ENCODE measurements around the gene CDH12.

CDH12 gene

GRCh38 chr5:22557251-22557650 is 295.9 kb downstream of the CDH12 start:
- Histone ChIP-seq H3K9me3 (ENCODE audit: low read length) (no peaks in the 10 kb centered on the region), H3K4me2 (ENCODE audit: low read length) (no peak overlapping the region), H4K20me1 (ENCODE audit: insufficient read depth, low read length) (no peaks in the 10 kb centered on the region), H3K79me2 (ENCODE audit: insufficient read depth, low read length) (no peaks in the 10 kb centered on the region), H3K9ac (ENCODE audit: low read length) (no peak overlapping the region), H3K27ac (ENCODE audit: low read depth, low read length, poor library complexity, severe bottlenecking) (no peak overlapping the region), H3K36me3 (ENCODE audit: insufficient read depth, low read length) (no peaks in the 10 kb centered on the region), H2AFZ (ENCODE audit: low read length) (no peak overlapping the region), H3F3A (ENCODE audit: insufficient read depth, low read length) (no peaks in the 10 kb centered on the region), H3K9me2 (ENCODE audit: low read depth, low read length) (no peaks in the 10 kb centered on the region), H3K27me3 (ENCODE audit: insufficient read depth, low read length) (no peaks in the 10 kb centered on the region), H3K4me1 (ENCODE audit: insufficient read depth, low read length, severe bottlenecking) (no peaks in the 10 kb centered on the region), H3K4me3 (ENCODE audit: low read depth, low read length, poor library complexity, severe bottlenecking) (no peak overlapping the region)
- TF ChIP-seq EZH2 (IDR thresholded peaks at IDR 0.05; ENCODE audit: borderline replicate concordance, low read length): no peak

GRCh38 chr5:22554475-22554874 is 298.7 kb downstream of the CDH12 start:
- no peak overlapping the region for H2AFZ ChIP-seq (ENCODE audit: low read length)
- H3K4me1 ChIP-seq (ENCODE audit: insufficient read depth, low read length, severe bottlenecking): no peaks in the 10 kb centered on the region
- no peaks in the 10 kb centered on the region for H4K20me1 ChIP-seq (ENCODE audit: insufficient read depth, low read length)
- no peak overlapping the region for H3K27ac ChIP-seq (ENCODE audit: low read depth, low read length, poor library complexity, severe bottlenecking)
- no peaks in the 10 kb centered on the region for H3K9me2 ChIP-seq (ENCODE audit: low read depth, low read length)
- H3K27me3 ChIP-seq (ENCODE audit: insufficient read depth, low read length): no peaks in the 10 kb centered on the region
- no peaks in the 10 kb centered on the region for H3K79me2 ChIP-seq (ENCODE audit: insufficient read depth, low read length)
- no peak overlapping the region for H3K4me2 ChIP-seq (ENCODE audit: low read length)
- no peak overlapping the region for H3K9ac ChIP-seq (ENCODE audit: low read length)
- TF ChIP-seq CTCF (IDR thresholded peaks at IDR 0.05; ENCODE audit: low read length) (no peak), EZH2 (IDR thresholded peaks at IDR 0.05; ENCODE audit: borderline replicate concordance, low read length) (no peak)
- no peaks in the 10 kb centered on the region for H3K36me3 ChIP-seq (ENCODE audit: insufficient read depth, low read length)
- H3K4me3 ChIP-seq (ENCODE audit: low read depth, low read length, poor library complexity, severe bottlenecking): no peak overlapping the region
- H3F3A ChIP-seq (ENCODE audit: insufficient read depth, low read length): no peaks in the 10 kb centered on the region
- H3K9me3 ChIP-seq (ENCODE audit: low read length): no peaks in the 10 kb centered on the region

GRCh38 chr5:22549876-22550671 is 303.1 kb downstream of the CDH12 start:
- H3K4me2 ChIP-seq (ENCODE audit: low read length): no peak overlapping the region
- H3K27me3 ChIP-seq (ENCODE audit: insufficient read depth, low read length): no peaks in the 10 kb centered on the region
- TF ChIP-seq CTCF (IDR thresholded peaks at IDR 0.05; ENCODE audit: low read length) (no peak), EZH2 (IDR thresholded peaks at IDR 0.05; ENCODE audit: borderline replicate concordance, low read length) (no peak)
- no peak overlapping the region for H2AFZ ChIP-seq (ENCODE audit: low read length)
- H3K9me3 ChIP-seq (ENCODE audit: low read length): no peaks in the 10 kb centered on the region
- H3F3A ChIP-seq (ENCODE audit: insufficient read depth, low read length): no peaks in the 10 kb centered on the region
- H3K9ac ChIP-seq (ENCODE audit: low read length): no peak overlapping the region
- H3K4me3 ChIP-seq (ENCODE audit: low read depth, low read length, poor library complexity, severe bottlenecking): no peak overlapping the region
- no peak overlapping the region for H3K27ac ChIP-seq (ENCODE audit: low read depth, low read length, poor library complexity, severe bottlenecking)
- H3K79me2 ChIP-seq (ENCODE audit: insufficient read depth, low read length): no peaks in the 10 kb centered on the region
- no peaks in the 10 kb centered on the region for H4K20me1 ChIP-seq (ENCODE audit: insufficient read depth, low read length)
- no peaks in the 10 kb centered on the region for H3K4me1 ChIP-seq (ENCODE audit: insufficient read depth, low read length, severe bottlenecking)
- H3K9me2 ChIP-seq (ENCODE audit: low read depth, low read length): no peaks in the 10 kb centered on the region
- no peaks in the 10 kb centered on the region for H3K36me3 ChIP-seq (ENCODE audit: insufficient read depth, low read length)

GRCh38 chr5:22542340-22542739 is 310.8 kb downstream of the CDH12 start:
- Histone ChIP-seq H3K27ac (ENCODE audit: low read depth, low read length, poor library complexity, severe bottlenecking) (no peak overlapping the region), H3K4me3 (ENCODE audit: low read depth, low read length, poor library complexity, severe bottlenecking) (no peak overlapping the region), H3K9me3 (ENCODE audit: low read length) (no peaks in the 10 kb centered on the region), H3F3A (ENCODE audit: insufficient read depth, low read length) (no peaks in the 10 kb centered on the region), H3K36me3 (ENCODE audit: insufficient read depth, low read length) (no peaks in the 10 kb centered on the region), H3K79me2 (ENCODE audit: insufficient read depth, low read length) (no peaks in the 10 kb centered on the region), H3K27me3 (ENCODE audit: insufficient read depth, low read length) (no peaks in the 10 kb centered on the region), H3K9me2 (ENCODE audit: low read depth, low read length) (no peaks in the 10 kb centered on the region), H2AFZ (ENCODE audit: low read length) (no peak overlapping the region), H3K4me2 (ENCODE audit: low read length) (no peak overlapping the region), H4K20me1 (ENCODE audit: insufficient read depth, low read length) (no peaks in the 10 kb centered on the region), H3K9ac (ENCODE audit: low read length) (no peak overlapping the region), H3K4me1 (ENCODE audit: insufficient read depth, low read length, severe bottlenecking) (no peaks in the 10 kb centered on the region)
- TF ChIP-seq CTCF (IDR thresholded peaks at IDR 0.05; ENCODE audit: low read length) (no peak), EZH2 (IDR thresholded peaks at IDR 0.05; ENCODE audit: borderline replicate concordance, low read length) (no peak)

Measured in OCI-LY1 (cell line).